HepG2 (cell line): ENCODE measurements around the gene DYRK1B.

Experiments used
- CREB1 ChIP-seq, 2 experiments: fragments of 450-650 bp in 1 of 2; IDR thresholded peaks; 2 replicates each; pipeline ENCODE4 v1.6.1; 2016 to 2017; ENCODE audit warnings: control low read depth in 1 of 2, mild to moderate bottlenecking in 1 of 2, missing compliant biosample characterization in 1 of 2, missing genetic modification characterization in 1 of 2
- CTCF ChIP-seq: sonication (generic); formaldehyde crosslinking; IDR thresholded peaks from 2 replicates; pipeline ENCODE4 v1.5.0; 2020; ENCODE audit warnings: mild to moderate bottlenecking, missing genetic modification reagents, moderate library complexity
- DMAP1 ChIP-seq: IDR thresholded peaks from 2 replicates; pipeline ENCODE4 v1.6.1; 2016
- JUND ChIP-seq: sonication (generic); formaldehyde crosslinking; IDR thresholded peaks from 2 replicates; pipeline ENCODE4 v1.8.0; 2022; ENCODE audit warnings: mild to moderate bottlenecking, missing genetic modification reagents
- MED1 ChIP-seq: sonication (generic); formaldehyde crosslinking; IDR thresholded peaks from 2 replicates; pipeline ENCODE4 v1.4.0; 2020; ENCODE audit warnings: missing genetic modification reagents
- RNF2 ChIP-seq: fragments of 450-650 bp; conservative IDR thresholded peaks from 2 replicates; pipeline ENCODE4 v1.6.1; 2016; ENCODE audit warnings: low read depth
- TFE3 ChIP-seq: IDR thresholded peaks from 2 replicates; pipeline ENCODE4 v1.6.1; 2016
- ZZZ3 ChIP-seq: sonication (generic); formaldehyde crosslinking; IDR thresholded peaks from 2 replicates; pipeline ENCODE4 v1.4.0; 2020; ENCODE audit warnings: missing genetic modification reagents, mild to moderate bottlenecking, borderline replicate concordance

GRCh38 chr19:39845172-39845571 is 11.2 kb upstream of the DYRK1B start:
- TF ChIP-seq DMAP1 (CRISPR knock-in tag), result no peak
- no peak for TF ChIP-seq CTCF (CRISPR knock-in tag)
- no peak for TF ChIP-seq RNF2
- no peak for TF ChIP-seq MED1 (CRISPR knock-in tag)
- TF ChIP-seq JUND (CRISPR knock-in tag), result no peak
- TF ChIP-seq ZZZ3 (CRISPR knock-in tag), result no peak
- no peak for TF ChIP-seq CREB1 (IDR thresholded peaks at IDR 0.05)
- TF ChIP-seq CREB1 (CRISPR knock-in tag; IDR thresholded peaks at IDR 0.05), result no peak
- no peak for TF ChIP-seq TFE3 (CRISPR knock-in tag)
